PFSK-1 (cell line): ENCODE measurements around the gene TBCE.

ENCODE experiments used
- FOXP2 ChIP-seq: optimal IDR thresholded peaks from 2 replicates; pipeline ENCODE3; 2011; ENCODE audit warnings: borderline replicate concordance, control low read depth, inconsistent platforms; ENCODE audit not compliant: insufficient read depth; ENCODE audit errors: extremely low read length, extremely low read depth
- POLR2AphosphoS5 ChIP-seq: IDR thresholded peaks from 2 replicates; pipeline ENCODE4 v1.6.1; 2012; ENCODE audit warnings: low read depth, mild to moderate bottlenecking, control low read depth, low read length, moderate library complexity
- SIN3A ChIP-seq: IDR thresholded peaks from 2 replicates; pipeline ENCODE4 v1.6.1; 2012; ENCODE audit warnings: mild to moderate bottlenecking, low read length, moderate library complexity, borderline replicate concordance; ENCODE audit not compliant: insufficient read depth
- TAF1 ChIP-seq: IDR thresholded peaks from 2 replicates; pipeline ENCODE4 v1.6.1; 2012; ENCODE audit warnings: low read length, control low read depth, borderline replicate concordance; ENCODE audit not compliant: insufficient read depth
- TF ChIP-seq, protein P1 (sequence below), 2 experiments: IDR thresholded peaks; 2 replicates each; pipeline versions ENCODE4 v1.6.1 to v1.8.0; 2011 to 2012; ENCODE audit warnings: low read depth in 2 of 2, low read length in 2 of 2, control low read depth in 1 of 2, inconsistent platforms in 1 of 2, mild to moderate bottlenecking in 1 of 2, moderate library complexity in 1 of 2; ENCODE audit not compliant: insufficient read depth in 1 of 2

The TBCE gene

DNA sequence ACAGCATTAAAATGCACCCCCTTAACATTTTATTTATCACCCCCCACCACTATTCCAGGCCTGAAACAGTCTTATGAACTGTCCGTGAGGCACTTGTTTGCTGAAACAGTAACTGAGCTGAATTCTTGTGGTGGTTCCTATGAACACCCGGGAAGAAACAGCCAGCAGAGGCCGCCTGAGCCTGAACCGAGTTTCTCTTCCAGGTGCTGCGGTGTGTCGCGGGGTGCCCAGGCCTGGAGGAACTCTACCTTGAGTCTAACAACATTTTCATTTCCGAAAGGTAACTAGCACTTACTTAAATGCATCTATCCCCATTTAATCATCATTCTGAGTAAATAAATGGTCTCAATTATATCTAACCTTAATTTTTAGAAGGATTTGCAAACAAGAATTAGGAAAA, 66.8 kb downstream of the TBCE start:
- TF ChIP-seq, protein P1, sequence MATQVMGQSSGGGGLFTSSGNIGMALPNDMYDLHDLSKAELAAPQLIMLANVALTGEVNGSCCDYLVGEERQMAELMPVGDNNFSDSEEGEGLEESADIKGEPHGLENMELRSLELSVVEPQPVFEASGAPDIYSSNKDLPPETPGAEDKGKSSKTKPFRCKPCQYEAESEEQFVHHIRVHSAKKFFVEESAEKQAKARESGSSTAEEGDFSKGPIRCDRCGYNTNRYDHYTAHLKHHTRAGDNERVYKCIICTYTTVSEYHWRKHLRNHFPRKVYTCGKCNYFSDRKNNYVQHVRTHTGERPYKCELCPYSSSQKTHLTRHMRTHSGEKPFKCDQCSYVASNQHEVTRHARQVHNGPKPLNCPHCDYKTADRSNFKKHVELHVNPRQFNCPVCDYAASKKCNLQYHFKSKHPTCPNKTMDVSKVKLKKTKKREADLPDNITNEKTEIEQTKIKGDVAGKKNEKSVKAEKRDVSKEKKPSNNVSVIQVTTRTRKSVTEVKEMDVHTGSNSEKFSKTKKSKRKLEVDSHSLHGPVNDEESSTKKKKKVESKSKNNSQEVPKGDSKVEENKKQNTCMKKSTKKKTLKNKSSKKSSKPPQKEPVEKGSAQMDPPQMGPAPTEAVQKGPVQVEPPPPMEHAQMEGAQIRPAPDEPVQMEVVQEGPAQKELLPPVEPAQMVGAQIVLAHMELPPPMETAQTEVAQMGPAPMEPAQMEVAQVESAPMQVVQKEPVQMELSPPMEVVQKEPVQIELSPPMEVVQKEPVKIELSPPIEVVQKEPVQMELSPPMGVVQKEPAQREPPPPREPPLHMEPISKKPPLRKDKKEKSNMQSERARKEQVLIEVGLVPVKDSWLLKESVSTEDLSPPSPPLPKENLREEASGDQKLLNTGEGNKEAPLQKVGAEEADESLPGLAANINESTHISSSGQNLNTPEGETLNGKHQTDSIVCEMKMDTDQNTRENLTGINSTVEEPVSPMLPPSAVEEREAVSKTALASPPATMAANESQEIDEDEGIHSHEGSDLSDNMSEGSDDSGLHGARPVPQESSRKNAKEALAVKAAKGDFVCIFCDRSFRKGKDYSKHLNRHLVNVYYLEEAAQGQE (IDR thresholded peaks at IDR 0.05; ENCODE audit: insufficient read depth in 1 of 2, low read depth in 2 of 2, low read length in 2 of 2), result no peak
- TF ChIP-seq TAF1 (no peak), POLR2AphosphoS5 (no peak), FOXP2 (no peak), SIN3A (no peak)

DNA sequence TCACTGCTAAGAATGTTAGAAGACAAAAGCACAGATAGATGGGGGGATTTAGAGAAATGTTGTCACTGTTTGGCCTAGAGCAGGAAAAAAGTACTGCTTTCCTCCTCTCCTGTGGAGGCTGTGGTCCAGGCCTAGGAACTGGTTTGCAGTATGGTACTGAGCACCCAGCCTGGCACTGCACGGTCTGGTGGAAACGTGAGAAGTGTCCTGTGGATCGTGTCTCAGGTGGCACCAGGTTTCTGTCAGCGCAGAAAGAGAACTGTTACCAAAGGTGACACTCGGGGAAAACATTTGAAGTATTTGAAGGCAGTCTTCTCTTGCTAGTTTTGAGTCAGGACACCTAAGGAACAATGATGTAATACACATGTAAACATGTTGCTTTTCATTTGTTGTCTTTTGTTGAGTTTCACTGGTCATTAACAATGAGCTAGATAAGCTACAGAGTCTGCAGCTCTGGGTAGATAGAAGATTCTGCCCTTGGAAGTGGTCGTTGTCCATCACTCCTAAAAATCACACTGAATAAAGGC, 74.0 kb downstream of the TBCE start:
- TF ChIP-seq, protein P1 (IDR thresholded peaks at IDR 0.05; ENCODE audit: insufficient read depth in 1 of 2, low read depth in 2 of 2, low read length in 2 of 2), result no peak
- TF ChIP-seq SIN3A (no peak), POLR2AphosphoS5 (no peak)

DNA sequence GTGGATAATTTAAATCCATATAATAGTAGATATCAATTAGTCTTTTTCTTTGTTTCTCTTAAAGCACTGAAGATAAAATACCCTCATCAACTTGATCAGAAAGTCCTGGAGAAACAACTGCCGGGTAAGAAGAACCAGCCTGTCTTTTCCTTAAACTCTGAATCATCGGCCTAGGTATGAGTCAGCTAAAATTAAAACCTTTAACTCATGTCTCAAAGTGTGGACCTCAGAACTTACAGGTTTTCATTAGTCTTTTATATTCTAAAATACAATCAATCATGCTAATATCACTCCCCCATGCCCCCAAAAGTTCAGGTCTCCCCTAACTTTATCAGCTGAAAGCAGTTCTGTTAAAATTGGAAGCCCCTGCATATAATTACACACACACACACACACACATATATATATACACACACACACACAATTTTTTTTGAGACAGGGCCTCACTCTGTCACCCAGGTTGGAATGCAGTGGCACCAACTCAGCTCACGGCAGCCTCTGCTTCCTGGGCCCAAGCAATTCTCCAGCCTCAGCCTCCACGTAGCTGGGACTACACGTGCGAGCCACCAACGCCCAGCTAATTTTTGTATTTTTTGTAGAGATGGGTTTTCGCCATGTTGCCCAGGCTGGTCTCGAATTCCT, 75.7 kb downstream of the TBCE start:
- TF ChIP-seq, protein P1 (IDR thresholded peaks at IDR 0.05; ENCODE audit: insufficient read depth in 1 of 2, low read depth in 2 of 2, low read length in 2 of 2), result no peak
- TF ChIP-seq POLR2AphosphoS5 (no peak), SIN3A (no peak)

DNA sequence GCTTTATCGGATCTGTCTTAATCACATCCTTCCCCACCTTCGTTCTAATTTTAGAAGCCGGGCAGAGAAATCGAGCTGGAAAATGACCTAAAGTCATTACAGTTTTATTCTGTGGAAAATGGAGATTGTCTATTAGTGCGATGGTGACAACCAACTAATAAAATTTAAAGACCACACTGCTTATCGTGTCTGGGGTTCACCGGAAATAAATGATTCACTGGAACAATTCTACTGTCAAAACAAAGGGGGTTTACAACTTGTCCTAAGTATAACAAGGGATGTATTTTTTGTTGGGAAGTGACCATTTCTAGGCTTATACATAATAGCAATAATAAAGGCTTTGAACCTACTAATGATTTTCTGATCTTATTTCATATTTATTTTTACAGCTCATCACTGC, 81.4 kb downstream of the TBCE start:
- no peak for TF ChIP-seq FOXP2
- TF ChIP-seq, protein P1 (IDR thresholded peaks at IDR 0.05; ENCODE audit: insufficient read depth in 1 of 2, low read depth in 2 of 2, low read length in 2 of 2), result no peak
- TF ChIP-seq POLR2AphosphoS5, result no peak

DNA sequence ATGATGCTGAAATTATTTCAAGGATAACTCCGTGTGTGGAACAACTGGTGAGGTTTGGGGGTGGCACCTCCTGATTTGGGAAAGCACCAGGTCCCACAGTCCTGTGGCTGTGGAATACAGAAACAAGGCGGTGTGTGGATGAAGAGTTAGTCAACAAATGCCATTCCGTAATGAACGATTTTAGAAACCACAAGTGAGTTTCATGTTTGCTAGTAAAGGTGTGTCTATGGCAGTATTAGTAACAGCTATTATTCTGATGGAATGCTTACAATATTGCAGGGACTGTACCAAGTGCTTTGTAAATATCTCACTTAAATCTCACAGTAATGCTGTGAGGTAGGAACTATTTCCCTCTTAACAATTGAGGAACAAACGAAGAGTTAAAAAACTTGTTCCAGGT, 83.2 kb downstream of the TBCE start:
- TF ChIP-seq SIN3A (no peak), TAF1 (no peak), FOXP2 (no peak), POLR2AphosphoS5 (no peak)
- TF ChIP-seq, protein P1 (IDR thresholded peaks at IDR 0.05; ENCODE audit: insufficient read depth in 1 of 2, low read depth in 2 of 2, low read length in 2 of 2), result no peak
